Epidermal melanocyte (primary cell): ENCODE measurements around the gene GLT6D1.

Experiments used
- DNase-seq: peaks from one replicate; pipeline ENCODE4 v3.0.0; 2011; ENCODE audit warnings: low spot score; ENCODE audit not compliant: insufficient read length

Gene GLT6D1

GRCh38 chr9:135622415-135623020 lies 16.8 kb downstream of the GLT6D1 start:
- no peak for DNase-seq

DNA sequence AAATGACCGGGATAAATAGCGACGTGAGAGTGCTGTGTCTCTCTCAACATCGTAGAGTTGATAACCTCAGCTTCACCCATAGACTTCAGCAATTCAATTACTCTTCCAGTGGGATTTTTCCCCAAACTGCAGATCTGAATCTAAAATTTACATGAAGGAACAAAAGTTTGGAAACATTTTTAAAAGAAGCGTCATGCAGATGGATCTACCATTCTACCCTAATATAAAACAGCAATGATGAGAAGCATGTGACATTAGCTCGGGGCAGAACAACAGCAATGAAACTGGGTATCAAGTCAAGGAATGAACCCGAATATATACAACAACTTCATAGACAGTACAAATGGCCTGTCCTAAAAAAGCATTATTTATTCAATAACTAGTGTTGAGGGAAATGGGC lies 18.8 kb downstream of the GLT6D1 start:
- DNase-seq, result no peak

DNA sequence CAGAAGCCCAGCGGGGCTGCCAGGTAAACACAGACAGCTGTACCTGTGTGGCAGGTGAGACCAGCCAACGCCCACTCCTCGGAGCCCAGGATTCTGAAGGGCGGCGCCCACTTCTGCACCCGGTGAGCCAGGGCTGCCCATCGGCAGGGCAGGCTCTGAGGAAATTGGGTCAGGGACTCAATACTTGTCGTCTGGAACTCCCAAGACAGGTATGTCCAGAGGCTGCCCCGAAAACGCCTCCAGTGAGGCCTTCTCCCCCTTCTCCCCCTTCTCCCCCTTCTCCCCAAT lies 19.8 kb downstream of the GLT6D1 start:
- DNase-seq, result no peak

GRCh38 chr9:135618866-135619598 lies 20.3 kb downstream of the GLT6D1 start:
- no peak for DNase-seq

DNA sequence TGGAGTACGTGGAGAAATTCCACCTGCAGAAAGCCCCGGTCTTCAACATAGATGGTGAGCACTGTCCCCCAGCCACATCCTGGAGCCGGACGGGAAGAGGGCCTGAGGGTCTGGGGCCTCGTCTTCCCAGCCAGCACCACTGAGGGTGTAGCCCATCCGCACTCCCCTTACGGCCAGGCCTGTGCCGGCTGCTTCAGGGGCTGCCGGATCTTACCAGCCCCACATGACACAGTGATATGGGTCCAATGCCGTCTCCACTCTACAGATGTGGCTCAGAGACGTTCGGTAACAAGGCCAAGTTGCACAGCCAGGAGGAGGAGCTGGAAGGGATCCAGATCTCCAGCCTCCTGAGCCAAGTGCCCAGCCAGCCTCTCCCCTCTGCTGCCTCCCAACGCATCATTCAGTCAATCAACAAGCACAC lies 21.3 kb downstream of the GLT6D1 start:
- no peak for DNase-seq

- DNase-seq, result no peak
Observed at GRCh38 chr9:135617538-135617900, 21.8 kb downstream of the GLT6D1 start.

DNA sequence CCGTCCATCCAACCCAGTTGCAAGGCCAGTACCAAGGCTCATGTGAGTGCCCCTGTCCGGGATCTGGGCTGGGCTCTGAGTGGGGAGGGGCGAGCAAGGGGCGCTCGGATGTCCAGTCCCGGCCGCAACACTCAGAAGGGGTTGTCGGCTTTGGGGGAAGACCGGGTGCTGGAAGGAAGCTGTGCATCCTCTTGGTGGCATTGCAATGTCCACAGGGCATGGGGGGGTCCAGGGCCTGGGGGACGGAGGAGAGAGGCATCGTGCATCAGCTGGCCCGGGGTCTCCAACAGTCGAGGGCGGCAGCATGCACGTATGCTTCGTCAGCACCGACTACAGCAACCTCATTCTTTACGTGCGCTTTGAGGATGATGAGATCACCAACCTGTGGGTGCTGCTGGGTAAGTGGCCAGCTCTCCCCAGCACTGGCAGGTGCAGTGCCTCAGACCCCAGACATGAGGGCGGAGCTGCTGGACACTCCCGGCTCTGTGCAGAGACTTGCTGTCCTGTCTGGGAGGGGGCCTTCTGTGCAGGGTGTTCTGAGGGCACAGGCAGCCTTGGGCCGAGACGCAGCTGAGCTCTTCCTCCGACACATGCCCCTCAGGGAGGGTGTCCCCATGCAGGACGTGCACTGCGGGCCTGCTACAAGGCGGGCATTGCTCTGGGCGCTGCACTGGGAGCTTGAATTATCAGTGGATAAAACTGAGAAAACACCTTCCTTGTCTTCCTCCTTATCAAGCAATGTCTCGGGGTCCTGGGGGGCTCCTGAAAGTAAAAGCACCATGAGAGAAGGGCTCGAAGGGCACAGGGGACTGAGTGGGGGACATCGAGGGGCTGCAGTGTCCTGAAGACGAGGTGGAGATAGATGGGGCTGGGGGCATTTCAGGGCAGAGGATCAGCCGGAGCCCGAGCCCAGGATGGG lies 22.5 kb downstream of the GLT6D1 start:
- DNase-seq, result no peak

DNA sequence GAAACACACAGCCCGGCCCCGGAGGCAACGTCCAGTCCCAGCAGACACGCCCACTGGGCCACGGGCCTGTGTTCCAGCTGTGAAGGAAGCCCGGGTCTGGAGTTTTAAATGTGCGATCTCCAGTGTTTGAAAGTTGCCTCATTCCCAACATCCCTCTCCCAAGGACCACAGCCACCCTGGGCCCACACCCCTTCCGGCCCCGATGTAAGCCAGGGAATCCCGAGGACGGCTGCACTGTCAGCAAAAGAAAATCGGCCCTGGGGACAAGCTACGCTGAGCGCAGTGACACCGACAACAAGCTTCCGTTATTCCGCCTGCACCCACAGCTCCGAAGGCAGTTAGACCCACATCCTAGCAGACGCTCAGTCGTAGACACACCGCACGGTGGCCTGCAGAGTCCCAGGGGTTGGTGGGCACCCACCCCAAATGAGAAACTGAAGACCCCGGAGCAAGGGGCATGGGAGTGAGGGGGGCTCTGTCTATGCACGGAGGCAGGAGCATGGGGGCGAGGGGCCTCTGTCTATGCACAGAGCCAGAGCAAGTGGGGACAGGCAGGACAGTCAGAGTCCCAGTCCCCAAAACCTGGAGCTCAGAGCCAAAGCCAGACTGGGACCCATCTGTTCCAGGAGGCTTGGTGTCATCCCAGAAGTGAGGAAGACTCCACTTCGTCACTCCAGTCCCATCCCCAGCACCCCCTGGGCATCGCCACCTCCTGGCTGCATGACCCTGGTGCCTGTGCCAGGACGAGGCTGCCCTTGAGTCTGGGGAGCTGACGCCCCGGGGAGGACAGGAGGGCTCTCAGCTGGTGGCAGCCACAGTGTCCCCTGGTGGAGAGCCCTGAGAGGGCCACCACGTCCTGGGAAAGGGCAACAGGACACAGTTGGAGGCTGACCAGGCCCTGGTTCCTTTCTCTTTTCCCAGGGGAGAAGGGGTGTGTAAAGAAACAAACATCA lies 23.4 kb downstream of the GLT6D1 start:
- DNase-seq, result no peak

GRCh38 chr9:135614821-135615665 lies 24.3 kb downstream of the GLT6D1 start:
- no peak for DNase-seq

DNA sequence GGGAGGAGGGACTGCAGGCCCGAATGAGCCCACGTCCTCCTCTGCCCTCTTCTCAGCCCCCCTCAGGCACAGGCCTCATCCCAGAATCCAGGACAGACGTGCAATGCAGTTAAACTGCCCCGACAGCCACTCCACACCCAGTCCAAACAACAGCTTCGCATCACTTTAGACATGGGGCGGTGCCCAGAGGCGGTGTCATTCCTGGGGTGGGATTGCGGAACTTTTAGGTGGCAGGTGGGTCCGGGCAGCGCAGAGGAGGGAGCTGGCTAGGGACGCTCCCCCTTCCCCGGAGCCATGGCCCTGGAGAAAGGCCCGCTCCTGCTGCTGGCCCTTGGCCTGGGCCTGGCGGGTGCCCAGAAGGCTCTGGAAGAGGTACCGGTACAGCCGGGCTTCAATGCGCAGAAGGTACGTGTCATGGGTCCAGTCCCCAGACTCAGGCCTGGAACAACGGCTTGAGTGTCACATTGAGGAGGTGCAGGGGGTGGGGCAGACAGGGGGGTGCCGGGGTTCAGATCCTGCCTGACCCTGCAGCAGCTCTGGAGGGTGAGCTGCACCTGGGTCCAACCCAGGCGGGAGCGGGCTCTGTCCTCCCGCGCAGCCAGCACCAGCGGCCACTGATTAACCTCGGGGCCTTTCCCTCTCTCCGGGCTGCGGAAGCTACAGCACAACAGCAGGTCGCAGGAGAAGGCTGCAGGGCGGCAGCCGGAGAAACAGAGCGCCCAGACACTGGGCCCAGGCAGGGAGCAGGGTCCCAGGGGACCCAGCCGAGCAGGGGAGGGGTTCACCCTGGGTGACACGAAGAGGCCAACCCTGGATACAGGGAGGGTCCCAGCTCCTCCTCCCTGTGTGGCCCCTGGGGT lies 25.2 kb downstream of the GLT6D1 start:
- no peak for DNase-seq

- DNase-seq, result no peak
Observed at GRCh38 chr9:135612981-135613910, 26.1 kb downstream of the GLT6D1 start.

DNA sequence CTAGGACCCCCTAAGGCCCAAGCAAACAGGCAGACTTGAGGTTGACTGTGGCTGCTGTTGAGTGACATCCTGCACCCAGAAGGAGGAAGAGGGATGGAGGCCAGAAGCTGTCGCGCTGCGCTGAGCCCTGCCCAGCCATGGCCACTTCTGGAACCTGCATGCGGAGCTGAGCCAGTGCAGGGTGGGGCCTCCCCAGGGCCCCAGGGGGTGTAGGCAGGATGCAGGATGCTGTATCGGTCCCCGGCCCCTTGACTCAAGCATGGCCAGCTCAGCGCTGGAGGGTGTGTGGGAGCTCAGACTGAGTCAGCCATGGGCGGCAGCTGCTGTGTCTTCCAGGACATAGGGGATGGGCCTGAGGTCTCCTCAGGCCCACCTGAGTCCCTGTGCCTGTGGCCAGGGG lies 26.9 kb downstream of the GLT6D1 start:
- DNase-seq, result no peak

DNA sequence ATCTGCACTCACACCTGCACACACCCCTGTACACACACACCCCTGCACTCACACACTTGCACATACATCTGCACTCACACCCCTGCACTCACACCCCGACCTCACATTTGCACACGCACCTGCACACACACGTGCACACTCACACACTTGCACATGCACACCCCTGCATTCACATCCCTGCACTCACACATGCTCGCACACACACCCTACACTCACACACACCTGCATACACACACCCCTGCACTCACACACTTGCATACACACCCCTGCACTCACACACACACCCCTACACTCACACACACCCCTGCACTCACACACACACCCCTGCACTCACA lies 27.5 kb downstream of the GLT6D1 start:
- no peak for DNase-seq

DNA sequence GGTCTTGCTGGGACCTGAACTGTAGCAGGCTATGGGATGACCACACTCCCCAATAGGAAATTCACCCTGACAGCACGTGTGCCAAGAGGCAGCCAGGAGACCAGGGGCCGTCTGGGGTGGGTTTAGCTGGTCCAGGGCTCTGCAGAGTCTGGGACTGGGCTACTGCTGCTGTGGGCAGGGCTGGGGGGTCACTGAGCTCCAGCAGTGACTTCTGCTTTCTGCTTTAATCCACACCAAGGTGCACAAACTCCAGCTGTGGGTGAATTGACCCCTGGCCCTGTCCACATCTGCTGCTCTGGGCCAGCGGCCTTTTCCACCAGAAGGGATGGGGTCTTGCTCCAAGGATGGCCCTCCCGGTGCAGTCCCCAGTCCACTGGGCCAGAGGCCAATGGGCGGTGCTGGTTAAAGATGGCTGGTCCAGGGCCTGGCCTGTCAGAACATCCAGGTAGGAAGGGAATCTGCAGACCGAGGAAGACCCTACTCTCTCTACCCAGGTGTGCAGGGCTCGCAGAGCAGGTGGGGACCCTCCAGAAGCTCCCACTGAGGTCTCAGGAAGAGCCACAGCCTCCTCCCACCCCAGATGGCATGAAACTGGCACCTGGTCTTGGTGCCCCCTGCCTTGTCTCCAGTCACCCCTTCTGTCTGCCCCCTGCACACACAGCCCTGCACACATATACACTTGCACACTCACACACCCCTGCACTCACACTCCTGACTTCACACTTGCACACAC lies 28.0 kb downstream of the GLT6D1 start:
- DNase-seq, result no peak

DNA sequence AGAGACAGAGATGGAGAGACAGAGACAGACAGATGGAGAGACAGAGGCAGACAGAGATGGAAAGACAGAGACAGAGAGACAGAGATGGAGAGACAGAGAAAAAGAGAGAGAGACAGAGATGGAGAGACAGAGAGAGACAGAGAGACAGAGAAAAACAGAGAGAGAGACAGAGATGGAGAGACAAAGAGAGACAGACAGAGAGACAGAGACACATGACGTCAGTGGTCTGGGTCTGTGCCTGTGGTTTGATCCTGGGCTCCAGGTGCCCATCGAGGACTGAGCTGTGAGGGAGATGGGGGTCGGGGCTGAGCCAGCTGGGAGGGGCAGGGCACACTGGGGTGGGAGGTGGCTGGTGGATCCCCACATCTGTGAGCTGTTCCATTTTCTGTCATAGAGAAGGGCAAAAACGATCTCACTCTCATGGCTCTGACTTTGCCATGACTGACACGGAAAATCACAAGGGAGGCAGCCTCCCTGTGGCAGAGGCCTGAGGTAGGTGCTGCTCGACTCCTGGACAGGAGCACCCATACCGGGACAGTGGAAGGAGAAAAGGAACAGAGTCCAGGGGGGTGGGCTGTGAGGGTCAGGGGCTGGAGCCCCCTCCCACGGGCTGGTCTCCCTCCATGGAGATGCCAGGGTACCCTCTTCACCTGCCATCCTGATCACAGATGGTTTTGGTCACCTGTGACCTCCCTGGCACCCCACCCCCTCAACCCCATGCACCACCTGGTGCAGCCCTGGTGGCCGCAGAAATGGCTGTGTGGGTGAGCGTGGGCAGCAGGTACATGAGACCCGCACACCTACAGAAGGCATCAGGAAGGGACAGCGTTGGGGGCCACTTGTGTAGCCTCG lies 28.8 kb downstream of the GLT6D1 start:
- no peak for DNase-seq

- DNase-seq, result no peak
Observed at GRCh38 chr9:135609366-135609955, 29.9 kb downstream of the GLT6D1 start.

DNA sequence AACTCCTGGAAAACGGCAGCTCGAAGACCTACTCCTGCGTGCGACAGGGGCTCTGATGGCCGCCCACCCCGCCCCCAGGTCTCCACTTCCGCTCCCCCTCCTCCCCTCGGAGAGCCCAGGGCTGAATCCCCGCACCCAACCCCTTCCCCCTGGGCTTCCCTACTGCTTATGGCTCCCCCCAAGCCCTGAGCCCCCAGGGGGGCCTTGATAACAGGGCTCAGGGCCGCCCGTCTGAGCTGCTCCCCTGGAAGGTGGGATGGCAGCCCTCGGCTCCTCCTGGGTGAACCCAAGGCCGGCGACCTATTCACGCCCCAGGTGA lies 30.4 kb downstream of the GLT6D1 start:
- DNase-seq, result no peak
